Adrenal gland (tissue), 5 donors: ENCODE measurements around the gene LIMS2.

Source experiments
- POLR2A ChIP-seq, 2 donors: fragments of 450-650 bp; IDR thresholded peaks; one replicate each; pipeline ENCODE4 v1.6.1; 2017; ENCODE audit warnings: antibody characterized with exemption in 2 of 2, mild to moderate bottlenecking in 2 of 2, moderate library complexity in 1 of 2
- TF ChIP-seq, protein P1 (sequence below), 6 experiments: fragments of 450-650 bp in 4 of 6; fragments of 200-600 bp in 2 of 6; sonication (generic) in 1 of 6; IDR thresholded peaks; 1 replicate in 5 of 6; 2 replicates in 1 of 6; pipeline versions ENCODE4 v1.5.1 to v1.8.0; 2016 to 2021; ENCODE audit warnings: antibody characterized with exemption in 6 of 6, mild to moderate bottlenecking in 2 of 6, moderate library complexity in 1 of 6
- donor health status: DM: no; HTN: no; CAD: no.

DNA sequence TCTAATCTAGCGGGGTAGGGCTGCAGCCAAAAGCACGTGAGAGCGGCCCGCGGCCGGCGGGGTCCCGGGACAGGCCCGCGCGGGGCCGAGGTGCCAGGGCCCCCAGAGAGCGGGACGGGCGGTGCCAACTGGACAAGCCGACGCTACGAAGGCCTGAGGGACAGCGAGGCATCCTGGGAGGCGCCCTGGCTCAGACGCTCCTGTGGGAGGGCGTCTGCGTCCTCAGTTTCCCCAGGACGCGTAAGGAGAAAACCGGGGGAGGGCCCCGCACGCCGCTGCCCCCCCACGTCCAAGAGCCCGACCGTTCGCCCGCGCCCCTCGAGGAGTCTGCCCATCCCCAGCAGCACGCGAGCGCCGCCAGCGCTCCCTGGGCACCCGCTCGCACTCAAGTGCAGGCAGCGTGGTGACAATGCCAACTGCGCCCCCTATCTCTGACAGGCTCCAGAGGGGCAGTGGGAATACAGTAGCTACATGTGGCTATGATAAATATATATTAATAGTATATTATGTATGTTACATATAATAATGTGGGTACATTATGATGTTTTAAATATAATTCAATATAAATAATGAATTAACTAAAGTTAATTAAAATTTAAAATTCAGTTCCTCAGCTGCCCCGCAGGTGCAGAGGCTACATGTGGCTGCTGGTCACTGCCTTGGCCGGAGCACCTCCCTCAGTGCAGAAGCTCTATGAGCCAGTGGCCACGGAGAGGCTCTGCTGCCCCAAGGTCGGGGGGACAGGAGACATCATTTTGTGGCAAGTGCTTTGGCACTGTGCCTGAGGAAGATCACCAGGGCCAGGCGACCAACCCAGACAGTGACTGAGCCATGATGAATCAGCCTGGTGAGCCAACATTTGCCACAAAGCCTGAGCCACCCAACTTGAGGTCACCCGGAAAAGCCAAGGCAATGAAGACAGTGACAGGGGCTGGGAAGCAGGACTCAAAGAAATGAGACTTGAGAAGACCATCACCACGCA, 20.5 kb upstream of the LIMS2 start:
- TF ChIP-seq POLR2A (IDR thresholded peaks at IDR 0.05): no peak
- TF ChIP-seq, protein P1, sequence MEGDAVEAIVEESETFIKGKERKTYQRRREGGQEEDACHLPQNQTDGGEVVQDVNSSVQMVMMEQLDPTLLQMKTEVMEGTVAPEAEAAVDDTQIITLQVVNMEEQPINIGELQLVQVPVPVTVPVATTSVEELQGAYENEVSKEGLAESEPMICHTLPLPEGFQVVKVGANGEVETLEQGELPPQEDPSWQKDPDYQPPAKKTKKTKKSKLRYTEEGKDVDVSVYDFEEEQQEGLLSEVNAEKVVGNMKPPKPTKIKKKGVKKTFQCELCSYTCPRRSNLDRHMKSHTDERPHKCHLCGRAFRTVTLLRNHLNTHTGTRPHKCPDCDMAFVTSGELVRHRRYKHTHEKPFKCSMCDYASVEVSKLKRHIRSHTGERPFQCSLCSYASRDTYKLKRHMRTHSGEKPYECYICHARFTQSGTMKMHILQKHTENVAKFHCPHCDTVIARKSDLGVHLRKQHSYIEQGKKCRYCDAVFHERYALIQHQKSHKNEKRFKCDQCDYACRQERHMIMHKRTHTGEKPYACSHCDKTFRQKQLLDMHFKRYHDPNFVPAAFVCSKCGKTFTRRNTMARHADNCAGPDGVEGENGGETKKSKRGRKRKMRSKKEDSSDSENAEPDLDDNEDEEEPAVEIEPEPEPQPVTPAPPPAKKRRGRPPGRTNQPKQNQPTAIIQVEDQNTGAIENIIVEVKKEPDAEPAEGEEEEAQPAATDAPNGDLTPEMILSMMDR (IDR thresholded peaks at IDR 0.05): peak in 5 of 6 experiments; percentile 6 to 38 (median 27)
